ENCODE data around the gene NAGK.
A peak's percentile ranks its signal among the peaks of the same experiment; 100 is the strongest.
"Not testable (repeated sequence)": the region's sequence is repeated elsewhere in the genome, so short reads cannot be mapped to it uniquely, and the experiment has no call there.

Gene NAGK

DNA sequence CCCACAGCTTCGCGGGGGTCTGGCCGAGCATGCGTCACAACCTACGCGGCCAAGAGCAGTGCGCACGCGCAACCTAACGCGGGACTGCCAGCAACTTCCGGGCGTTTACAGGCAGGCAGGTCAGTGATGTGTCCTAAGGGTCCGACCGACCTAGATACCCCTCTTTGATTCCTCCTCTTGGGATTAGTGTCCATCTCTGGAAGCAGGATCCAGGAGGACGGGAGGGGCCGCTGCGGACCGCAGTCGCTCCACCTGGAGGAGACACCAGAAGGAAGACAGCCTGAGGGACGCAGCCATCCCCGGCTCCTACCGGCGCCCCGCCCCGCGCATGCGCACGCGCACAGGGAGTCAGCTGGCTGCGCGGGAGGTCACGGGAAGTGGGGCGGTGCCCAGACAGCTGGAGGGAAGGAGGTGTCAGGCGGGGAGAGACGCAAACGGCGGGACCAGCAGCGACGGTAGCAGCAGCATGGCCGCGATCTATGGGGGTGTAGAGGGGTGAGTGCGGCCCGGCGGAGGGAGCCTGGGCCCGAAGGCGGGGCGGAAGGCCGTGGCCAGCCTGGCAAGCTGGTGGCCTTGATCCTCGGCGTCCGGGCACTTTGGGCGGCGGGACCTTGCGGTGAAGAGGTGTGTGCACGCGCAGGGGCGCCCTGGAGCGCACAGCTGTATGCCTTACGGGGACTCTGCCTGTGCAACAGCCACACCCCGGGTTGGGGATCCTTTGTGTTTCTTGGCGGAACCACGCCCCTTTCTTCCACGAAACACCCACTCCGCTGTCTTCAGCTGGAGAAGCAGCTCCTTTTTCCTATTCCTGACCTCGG lies at the start of gene NAGK:
Gene NAGK (plus strand): TSS at position 431 of the 818 bp plus-strand sequence. CDS start 36 bp downstream, at position 467.
- peak; percentile 93 for DNase-seq

DNA sequence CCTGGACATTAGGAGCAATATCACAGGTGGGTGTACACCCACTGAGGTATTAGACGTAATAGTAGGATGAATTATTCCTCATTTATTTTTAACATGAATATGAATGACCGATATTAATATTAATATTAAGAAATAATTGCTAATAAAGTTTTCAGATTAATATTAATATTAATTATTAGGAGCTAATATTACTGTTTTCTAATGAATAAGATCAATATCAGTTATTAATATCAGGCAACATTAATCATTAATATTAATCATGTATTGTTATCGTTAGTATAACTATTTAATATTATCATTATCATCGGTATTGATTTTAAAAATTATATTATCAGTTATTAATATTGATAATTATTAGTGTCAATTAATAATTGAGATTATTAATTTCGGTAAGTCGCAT lies 48.5 kb upstream of the NAGK start:
- not testable (repeated sequence) for DNase-seq

DNA sequence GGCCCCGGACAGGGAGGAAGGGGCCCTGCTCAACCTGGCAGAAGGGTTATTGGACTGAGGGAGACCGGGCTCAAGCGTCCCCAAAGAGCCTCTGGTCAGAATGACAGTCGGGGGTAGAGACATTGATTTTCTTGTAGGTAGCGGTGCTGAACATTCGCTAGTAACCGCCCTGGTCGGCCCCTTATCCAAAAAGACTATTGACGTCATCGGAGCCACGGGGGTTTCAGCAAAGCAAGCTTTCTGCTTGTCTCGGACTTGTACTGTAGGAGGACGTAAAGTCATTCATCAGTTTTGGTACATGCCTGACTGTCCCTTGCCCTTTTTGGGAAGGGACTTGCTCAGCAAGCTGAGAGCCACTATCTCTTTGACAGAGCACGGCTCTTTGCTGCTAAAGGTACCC lies 47.1 kb upstream of the NAGK start:
- DNase-seq = not testable (repeated sequence)

DNA sequence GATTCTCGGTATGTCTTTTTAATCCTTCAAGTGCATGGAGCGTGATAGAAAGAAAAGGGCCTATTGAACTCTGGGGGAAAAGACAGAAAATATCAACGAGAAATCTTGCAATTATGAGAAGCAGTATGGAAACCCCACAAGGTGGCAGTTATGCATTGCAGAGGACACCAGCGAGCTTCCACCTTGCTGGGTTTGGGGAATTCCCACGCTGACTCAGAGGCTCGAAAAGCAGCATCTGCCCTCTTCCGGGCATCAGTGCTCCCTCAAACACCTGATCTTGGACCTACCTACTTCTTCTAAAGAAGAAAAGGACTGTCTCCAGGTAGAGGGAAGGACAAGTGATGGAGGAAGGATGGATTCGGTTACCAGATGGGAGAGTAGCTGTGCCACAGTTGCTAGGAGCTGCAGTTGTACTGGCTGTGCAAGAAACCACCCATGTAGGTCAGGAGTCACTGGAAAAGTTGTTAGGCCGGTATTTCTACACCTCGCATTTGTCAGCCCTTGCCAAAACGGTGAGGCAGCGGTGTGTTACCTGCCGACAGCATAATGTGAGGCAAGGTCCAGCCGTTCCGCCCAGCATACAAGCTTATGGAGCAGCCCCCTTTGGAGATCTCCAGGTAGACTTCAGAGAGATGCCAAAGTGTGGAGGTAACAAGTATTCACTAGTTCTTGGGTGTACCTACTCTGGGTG lies 44.8 kb upstream of the NAGK start:
- DNase-seq = not testable (repeated sequence)

DNA sequence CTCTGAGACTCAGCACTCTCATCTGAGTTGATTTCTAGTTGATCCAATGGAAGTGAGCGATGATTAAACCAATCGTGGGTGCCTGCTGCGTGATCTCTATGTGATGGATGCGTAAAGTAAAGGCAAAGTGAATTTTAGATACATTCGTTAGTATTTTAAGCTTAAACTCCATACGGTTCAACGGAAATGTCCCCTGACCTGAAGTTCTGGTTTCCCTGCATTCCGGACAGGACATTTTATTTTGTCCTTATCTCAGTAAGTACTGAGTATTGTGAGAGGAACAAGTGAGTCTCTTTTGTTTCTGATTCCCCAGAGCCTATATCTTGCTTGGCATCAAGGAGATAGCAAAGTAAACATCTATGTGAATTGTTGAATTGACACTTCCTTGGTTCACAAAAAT lies 32.2 kb upstream of the NAGK start:
- not testable (repeated sequence) for DNase-seq

DNA sequence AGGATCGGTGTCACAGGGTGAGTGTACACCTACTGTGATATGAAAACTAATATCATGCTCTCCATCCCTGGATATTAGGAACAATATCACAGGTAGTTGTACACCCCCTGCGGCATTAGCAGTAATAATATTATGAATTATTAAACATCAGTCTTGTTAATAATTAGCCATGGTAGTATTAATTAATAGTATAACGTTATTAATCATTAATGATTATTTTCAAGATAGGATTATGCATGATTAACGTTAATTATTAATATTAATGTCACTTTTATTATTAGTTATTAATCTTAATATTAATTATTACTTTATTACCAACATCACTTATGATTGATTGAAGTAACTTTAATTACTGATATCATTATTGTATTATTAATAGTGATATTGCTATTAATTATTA lies 26.2 kb upstream of the NAGK start:
- no peak for DNase-seq

DNA sequence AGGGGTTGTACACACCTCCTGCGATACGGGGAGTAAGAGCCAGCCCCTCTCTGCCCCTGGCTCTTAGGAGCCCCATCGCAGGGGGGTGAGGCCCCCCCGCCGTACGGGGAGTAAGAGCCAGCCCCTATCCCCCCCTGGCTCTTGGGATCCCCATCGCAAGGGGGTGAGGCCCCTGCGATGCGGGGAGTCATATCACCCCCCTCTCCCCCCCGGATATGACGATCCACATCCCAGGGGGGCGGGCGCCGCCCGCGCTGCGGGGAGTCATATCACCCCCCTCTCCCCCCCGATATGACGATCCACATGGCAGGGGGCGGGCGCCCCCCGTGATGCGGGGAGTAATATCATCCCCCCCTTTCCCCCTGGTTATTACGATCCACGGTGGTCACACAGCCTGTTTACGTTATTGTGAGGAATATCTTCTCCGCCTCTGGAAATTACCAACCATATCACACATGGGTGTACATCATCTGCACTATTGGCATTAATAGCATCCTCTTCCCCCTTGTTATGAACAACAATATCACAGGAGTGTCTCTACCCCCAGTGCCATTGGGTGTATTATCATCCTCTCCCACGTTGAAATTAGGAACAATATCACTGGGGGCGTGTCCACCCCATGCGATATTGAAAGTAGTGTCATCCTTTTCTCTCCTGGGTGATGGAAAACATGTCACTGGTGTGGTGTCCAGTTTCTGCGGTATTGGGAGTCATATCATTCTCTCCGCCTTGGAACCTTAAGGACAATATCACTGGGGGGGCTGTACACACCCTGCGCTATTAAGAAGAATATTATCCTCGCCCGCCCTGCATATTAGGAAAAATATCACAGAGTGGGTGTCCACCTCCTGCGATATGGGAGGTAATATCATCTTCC lies 24.7 kb upstream of the NAGK start:
- DNase-seq = no peak

DNA sequence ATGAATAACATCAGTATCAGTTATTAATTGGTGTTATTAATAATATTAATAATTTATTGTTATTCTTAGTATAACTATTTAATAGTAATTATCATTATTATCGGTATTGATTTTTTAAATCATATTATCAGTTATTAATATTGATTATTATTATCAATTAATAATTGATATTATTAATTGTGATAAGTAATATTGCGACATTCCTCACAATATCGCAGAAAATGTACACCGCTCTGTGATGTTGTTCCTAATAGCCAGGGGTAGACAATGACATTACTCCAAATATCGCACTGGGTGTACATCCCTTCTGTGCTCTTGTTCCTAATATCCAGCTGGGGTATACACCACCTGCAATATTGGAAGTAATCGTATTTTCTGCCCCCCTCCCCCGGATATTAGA lies 23.3 kb upstream of the NAGK start:
- DNase-seq = no peak

DNA sequence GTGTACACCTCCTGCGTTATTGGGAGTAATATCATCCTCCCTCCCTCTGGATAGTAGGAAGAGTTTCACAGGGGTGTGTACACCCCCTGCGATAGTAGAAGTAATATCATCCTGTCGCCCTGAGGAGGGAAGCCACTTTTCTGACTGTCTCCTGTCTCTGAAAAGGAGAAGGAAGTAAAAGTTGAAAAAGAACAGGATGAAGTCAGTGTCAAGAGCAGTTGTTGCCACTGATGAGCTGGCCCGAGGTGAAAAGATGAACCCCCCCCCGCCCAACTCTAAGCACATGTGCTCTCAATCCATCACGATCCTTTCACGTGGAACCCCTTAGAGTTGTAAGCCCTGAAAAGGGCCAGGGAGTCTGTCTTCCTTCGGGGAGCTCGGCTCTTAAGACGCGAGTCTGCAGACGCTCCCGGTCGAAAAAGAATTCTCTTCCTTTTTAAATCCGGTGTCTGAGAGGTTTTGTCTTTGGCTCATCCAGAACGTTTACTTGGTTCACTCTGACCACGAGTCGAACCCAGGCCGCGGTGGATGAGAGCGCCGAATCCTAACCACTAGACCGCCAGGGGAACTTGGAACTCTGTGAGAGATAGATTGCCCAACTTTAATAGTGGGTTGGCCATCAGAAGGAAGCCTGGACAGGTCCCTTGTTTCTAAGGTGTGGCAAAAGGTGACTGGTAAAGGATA lies 22.4 kb upstream of the NAGK start:
- DNase-seq = no peak

DNA sequence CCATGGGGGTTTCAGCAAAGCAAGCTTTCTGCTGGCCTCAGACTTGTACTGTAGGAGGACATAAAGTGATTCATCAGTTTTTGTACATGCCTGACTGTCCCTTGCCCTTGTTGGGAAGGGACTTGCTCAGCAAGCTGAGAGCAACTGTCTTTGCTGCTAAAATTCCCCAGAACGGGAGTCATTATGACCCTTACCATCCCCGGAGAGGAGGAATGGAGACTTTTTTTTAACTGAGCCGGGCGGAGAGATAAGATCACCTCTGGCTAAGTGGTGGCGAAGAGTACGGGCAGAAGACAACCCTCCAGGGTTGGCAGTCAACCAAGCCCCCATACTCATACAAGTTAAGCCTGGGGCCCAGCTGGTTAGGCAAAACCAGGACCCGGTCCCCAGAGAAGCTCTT lies 20.4 kb upstream of the NAGK start:
- no peak for DNase-seq

DNA sequence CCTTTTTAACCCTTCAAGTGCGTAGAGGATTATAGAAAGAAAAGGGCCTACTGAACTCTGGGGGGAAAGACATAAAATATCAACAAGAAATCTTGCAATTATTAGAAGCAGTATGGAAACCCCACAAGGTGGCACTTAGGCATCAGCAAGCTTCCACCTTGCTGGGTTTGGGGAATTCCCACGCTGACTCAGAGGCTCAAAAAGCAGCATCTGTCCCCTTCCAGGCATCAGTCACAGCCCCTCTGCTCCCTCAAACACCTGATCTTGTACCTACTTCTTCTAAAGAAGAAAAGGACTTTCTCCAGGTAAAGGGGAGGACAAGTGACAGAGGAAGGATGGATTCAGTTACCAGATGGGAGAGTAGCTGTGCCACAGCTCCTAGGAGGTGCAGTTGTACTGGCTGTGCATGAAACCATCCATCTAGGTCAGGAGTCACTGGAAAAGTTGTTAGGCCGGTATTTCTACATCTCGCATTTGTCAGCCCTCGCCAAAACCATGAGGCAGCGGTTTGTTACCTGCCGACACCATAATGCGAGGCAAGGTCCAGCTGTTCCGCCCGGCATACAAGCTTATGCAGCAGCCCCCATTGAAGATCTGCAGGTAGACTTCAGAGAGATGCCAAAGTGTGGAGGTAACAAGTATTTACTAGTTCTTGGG lies 18.6 kb upstream of the NAGK start:
- DNase-seq = not testable (repeated sequence)

DNA sequence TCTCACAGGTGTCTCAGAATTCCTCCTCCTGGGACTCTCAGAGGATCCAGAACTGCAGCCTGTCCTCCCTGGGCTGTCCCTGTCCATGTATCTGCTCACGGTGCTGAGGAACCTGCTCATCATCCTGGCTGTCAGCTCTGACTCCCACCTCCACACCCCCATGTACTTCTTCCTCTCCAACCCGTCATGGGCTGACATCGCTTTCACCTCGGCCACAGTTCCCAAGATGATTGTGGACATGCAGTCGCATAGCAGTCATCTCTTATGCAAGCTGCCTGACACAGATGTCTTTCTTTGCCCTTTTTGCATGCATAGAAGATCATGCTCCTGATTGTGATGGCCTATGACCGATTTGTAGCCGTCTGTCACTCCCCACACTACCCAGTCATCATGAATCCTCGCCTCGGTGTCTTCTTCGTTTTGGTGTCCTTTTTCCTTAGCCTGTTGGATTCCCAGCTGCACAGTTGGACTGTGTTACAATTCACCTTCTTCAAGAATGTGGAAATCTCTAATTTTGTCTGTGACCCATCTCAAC lies 13.2 kb upstream of the NAGK start:
- DNase-seq = not testable (repeated sequence)

DNA sequence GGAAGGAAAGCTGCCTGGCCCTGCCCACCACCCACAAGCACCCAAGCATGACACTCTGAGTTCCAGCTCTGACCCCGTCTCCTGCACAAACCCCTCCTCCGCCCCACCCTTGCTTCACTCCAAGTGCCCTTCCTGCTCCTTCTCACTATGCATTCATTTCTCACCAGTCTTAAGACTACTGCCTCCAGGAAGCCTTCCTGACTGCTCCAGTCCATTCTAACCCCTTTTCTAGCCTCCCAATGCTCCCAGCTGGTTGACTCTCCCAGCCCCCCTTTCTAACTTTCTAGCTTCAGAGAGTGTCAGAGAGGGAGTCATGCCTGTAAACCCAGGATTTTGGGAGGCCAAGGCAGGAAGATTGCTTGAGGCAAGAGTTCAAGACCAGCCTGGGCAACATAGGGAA lies 8.2 kb upstream of the NAGK start:
- DNase-seq = no peak

DNA sequence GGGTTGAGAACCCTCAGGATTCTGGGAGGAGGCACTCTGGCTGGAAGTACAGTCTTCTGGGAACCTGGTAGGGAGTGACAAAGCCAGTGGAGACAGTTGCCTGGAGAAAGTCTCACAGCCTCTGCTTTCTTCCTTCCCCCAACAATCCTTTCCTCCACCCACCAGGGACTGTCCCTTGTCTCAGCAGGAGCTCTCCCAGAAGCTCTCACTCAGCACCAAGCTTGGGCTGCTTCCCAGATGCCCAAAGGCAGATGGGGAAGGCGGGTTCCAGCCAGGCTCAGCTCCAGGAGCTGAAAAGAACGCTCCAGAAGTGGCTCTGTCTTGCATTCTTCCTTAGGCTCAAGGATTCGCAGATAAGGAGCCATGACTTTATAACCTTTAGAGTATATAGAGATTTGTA lies 7.6 kb upstream of the NAGK start:
- DNase-seq = no peak

DNA sequence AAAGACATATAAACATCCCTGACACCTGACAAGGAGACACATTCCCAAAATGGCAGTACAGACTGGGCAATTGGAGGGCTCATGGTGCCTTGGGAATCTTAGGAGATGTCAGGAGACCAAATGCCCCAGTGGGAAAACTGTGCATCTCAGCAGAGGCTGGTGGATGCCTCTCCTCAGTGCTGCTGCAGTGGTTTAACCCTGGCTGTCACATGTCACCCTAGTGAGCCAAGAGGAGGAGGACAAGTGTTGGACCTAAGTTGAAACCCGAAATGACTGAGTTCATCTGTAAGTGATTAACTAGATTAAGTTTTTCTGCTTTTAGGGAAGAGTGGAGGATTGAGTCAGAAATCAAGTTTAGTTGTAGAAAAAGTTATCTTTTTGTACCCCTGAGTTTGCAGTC lies 5.2 kb upstream of the NAGK start:
- no peak for DNase-seq

DNA sequence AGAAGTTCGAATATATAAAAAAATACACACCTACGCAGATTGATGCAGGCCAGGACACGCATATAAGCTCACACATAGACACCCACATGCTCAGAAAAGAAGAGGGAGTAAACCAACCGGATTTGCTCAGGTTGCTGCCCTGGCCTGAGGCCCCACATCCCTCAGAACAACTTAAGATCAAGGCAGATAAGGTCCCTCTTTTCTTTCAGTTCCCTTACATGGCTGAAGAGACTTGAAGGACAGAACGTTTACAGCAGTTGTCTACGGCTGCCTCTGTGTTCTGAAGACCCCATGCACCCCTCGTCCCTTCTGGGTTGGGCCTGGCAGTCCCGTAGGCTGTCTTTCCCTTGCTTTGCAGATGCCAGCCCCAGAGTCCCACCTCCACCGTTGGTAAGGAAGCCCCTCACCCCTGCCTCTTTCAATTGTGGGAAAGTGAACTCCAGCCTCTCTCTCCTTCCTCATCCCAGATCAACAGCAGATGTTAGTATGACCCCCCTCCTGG lies 4.3 kb upstream of the NAGK start:
- DNase-seq = no peak

DNA sequence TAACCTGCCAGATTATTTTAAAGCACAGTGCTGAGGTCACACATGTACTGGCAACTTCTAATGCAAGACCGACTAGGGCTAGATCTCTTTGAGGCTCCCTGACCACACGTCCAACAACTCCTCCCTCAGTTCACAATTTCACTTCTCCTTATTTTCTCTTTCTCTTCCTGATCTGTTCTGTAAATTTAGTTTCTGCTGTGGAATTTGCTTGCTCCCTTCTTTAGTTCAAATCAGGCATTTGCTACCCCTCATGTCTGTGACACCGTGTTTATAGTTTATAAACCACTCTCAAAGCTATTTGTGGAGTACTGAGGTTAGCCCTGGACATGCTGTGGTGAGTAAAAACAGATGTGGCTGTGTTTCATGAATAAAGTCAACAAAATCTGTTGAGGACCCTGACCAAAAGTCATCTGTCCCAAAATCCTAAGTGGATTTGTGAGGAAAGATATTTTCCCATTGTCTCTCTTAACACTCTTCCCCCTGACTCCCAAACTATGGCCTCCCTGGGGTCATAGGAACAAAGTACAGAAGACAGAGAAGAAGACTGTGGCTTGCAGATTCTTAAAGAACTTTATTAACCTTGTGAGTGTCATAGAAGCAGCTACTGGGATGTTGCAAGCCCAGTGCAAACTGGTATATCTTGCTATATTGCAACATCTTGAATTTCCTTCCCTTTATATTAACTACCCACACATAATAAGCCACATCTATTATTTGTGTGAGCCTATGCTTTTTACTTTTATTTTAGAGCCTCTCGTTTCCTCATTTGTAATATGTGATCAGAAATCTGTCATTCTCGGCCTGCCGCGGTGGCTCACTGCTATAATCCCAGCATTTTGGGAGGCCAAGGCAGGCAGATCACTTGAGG lies 3.5 kb upstream of the NAGK start:
- DNase-seq = no peak

DNA sequence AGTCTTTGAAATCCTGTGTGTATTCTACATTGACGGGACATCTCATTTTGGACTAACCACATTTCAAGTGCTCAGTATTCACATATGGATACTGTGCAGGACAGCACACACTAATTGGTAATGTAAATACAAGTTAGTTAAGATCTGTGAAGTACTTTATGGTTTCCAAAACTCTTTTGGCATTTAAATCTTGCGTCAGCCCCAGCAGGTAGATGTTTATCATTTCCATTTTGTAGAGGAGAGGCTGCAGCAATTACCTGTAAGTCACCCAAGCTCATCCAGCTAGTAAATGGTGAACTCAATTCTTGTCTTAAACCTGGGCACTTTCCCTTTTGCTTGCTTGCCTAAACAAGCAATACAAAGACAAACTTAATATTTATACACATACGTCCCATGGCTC lies 1.6 kb upstream of the NAGK start:
- no peak for DNase-seq

DNA sequence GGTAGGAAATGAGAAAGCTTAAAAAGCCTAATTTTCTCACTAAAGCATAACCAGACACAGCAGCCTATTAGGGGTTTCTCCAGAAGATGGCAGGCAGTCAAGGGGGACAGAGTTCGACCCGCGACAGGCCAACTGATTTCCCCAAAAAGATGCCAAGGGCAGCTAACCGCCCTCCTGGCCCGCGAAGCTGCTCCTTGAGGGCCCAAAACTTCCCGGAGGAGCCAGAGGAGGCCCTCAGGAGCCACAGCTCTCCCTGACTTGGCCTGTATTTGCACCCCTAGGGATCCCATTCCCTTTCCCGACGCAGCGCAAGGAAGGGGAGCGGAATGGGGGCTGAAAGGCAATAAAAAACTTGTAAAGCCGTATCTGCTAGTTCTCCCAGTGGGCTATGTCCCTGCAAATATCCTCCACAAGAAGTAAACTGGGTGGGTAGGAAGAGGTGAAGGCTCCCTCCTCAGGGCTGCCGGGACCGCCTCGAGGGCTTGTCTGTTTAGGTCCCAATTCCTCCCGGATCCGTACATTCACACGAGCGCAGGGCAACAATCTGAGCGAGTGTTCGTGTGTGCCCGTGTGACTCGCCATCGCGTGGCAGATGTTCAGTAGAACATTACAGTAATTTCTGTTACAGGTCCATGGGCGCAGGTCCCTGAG lies 756 bp upstream of the NAGK start:
- peak; percentile 21 for DNase-seq

DNA sequence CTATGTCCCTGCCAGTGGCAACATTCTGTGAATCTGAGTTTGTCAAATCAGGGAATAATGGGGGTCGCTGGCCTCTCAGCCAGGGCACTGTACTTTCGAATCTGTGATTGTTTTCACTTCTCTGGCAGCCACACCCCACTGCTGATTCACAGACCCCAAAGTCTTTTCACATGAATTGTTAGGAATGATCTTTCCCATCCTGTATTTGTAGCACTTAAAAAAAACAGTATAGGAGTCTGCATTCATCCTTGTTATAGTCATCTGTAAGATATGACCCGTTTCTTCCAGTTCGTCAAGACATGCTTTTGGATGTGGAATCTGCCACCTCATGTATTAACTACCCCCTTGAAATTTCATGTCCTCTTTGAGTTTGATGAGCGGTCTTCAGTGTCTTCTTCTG lies 928 bp downstream of the NAGK start:
- no peak for DNase-seq
